ENCODE results near the gene MYRIP. TPM values are rescaled to one million over a fixed set of nuclear protein-coding genes. Genes with fewer than 3 reads are reported as not detected.

Gene MYRIP
- total and polyA plus RNA-seq, 10 of the 15 experiments (the other 5 are each of a cell fraction or from before 2014, with no cell fraction given): 0.03 to 0.08 (median 0.04) TPM; not detected in 6

DNA sequence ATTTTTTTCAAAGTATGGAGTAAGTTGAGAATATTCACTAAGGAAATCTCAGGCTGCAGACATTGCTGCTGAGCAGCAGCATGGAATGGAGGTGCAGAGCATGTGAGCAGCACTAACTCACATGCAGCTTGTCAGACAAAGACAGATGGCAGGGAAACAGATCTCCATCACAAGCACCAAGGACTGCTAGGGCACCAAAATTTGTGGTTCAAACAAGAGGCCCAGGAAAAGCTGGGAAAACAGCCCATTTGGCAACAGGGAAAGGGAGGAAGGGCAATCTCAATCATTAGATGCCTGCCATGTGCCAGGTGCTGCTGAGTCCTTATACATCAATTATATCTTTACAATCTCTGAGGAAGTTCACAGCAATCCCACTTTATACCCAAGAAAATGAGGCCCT, 452.9 kb downstream of the MYRIP start:
- in situ Hi-C loops (cut with MboI): no loop called here
- RAD21 ChIA-PET (ENCODE audit: unreplicated experiment): no interaction called here
- no peaks in the 10 kb centered on the region for H3K79me2 ChIP-seq (ENCODE audit: control insufficient read depth, insufficient read depth, low read length)
- no peaks in the 10 kb centered on the region for H3K36me3 ChIP-seq (ENCODE audit: control insufficient read depth in 2 of 2, insufficient read depth in 2 of 2, low read length in 1 of 2)
- no peaks in the 10 kb centered on the region for H3K4me1 ChIP-seq (ENCODE audit: control insufficient read depth, insufficient read depth, low read length)
- no TSS peak for BruUV-seq (replicated peaks)
- H3K27me3 ChIP-seq (replicated peaks in 1 of 2; ENCODE audit: control insufficient read depth in 2 of 2, insufficient read depth in 2 of 2, low read length in 1 of 2): no peaks in the 10 kb centered on the region
- no peak overlapping the region for H2AFZ ChIP-seq (ENCODE audit: control insufficient read depth, low read depth, low read length)
- intact Hi-C loops (cut with micrococcal nuclease; ENCODE audit: unreplicated experiment): no loop called here
- DNase-seq (ENCODE audit: low read depth, low spot score): no peak
- SMC1A ChIA-PET (ENCODE audit: uncharacterized antibody, unreplicated experiment): no interaction called here
- H3K4me3 ChIP-seq: no peak overlapping the region
- POLR2A ChIA-PET: no interaction called here
- no peak for FAIRE-seq
- H3K9me3 ChIP-seq (replicated peaks; ENCODE audit: control insufficient read depth, insufficient read depth, low read length): no peaks in the 10 kb centered on the region
- H3K4me2 ChIP-seq (ENCODE audit: control insufficient read depth, insufficient read depth): no peak overlapping the region
- H3K9ac ChIP-seq (ENCODE audit: control insufficient read depth, insufficient read depth, low read length): no peak overlapping the region
- H4K20me1 ChIP-seq (ENCODE audit: control insufficient read depth, insufficient read depth): no peaks in the 10 kb centered on the region
- no peak overlapping the region for H3K27ac ChIP-seq (ENCODE audit: control insufficient read depth, insufficient read depth)
- no peak for ATAC-seq
- TF ChIP-seq FOXM1 (IDR thresholded peaks at IDR 0.05; ENCODE audit: low read depth, low read length): no peak
- TF ChIP-seq, protein P1, sequence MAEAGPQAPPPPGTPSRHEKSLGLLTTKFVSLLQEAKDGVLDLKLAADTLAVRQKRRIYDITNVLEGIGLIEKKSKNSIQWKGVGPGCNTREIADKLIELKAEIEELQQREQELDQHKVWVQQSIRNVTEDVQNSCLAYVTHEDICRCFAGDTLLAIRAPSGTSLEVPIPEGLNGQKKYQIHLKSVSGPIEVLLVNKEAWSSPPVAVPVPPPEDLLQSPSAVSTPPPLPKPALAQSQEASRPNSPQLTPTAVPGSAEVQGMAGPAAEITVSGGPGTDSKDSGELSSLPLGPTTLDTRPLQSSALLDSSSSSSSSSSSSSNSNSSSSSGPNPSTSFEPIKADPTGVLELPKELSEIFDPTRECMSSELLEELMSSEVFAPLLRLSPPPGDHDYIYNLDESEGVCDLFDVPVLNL (IDR thresholded peaks at IDR 0.05; ENCODE audit: low read depth, low read length): no peak
- no peak for TF ChIP-seq KDM1A (IDR thresholded peaks at IDR 0.05; ENCODE audit: borderline replicate concordance)
- TF ChIP-seq ELK1 (IDR thresholded peaks at IDR 0.05; ENCODE audit: low read depth, low read length): no peak
- TF ChIP-seq ZNF687 (IDR thresholded peaks at IDR 0.05): no peak
- no peak for TF ChIP-seq NFXL1 (IDR thresholded peaks at IDR 0.05; ENCODE audit: borderline replicate concordance)
- TF ChIP-seq PAX5 (IDR thresholded peaks at IDR 0.05; ENCODE audit: borderline replicate concordance, low read depth, low read length): no peak
- no peak for TF ChIP-seq SPI1 (IDR thresholded peaks at IDR 0.05; ENCODE audit: borderline replicate concordance, insufficient read depth, low read depth, low read length)
- TF ChIP-seq TARDBP (IDR thresholded peaks at IDR 0.05; ENCODE audit: borderline replicate concordance): no peak
- no peak for TF ChIP-seq ZNF207 (IDR thresholded peaks at IDR 0.05; ENCODE audit: borderline replicate concordance)
- no peak for TF ChIP-seq RAD21 (IDR thresholded peaks at IDR 0.05; ENCODE audit: insufficient read depth, low read depth, low read length)
- CTCF ChIA-PET: no interaction called here

Measured in GM12878 (cell line).